Activated naive CD8-positive, alpha-beta T cell treated with anti-CD3 and anti-CD28 coated beads for 36 hours (primary cell): ENCODE data around the gene PLEKHM1. TPM values are rescaled to one million over a fixed set of nuclear protein-coding genes. Genes with fewer than 3 reads are reported as not detected.
"Not testable (repeated sequence)": the region's sequence is repeated elsewhere in the genome, so short reads cannot be mapped to it uniquely, and the experiment has no call there.

Experiments used
- DNase-seq: peaks from one replicate; pipeline ENCODE4 v3.0.0; 2021
- H3K27ac Mint-ChIP-seq: one replicate; pipeline ENCODE4 v1.8.0; 2022; ENCODE audit warnings: mild to moderate bottlenecking, moderate library complexity, mixed read lengths
- H3K27me3 Mint-ChIP-seq: one replicate; pipeline ENCODE4 v1.8.0; 2022; ENCODE audit warnings: mild to moderate bottlenecking, mixed read lengths
- H3K36me3 Mint-ChIP-seq: one replicate; pipeline ENCODE4 v1.8.0; 2021; ENCODE audit warnings: mild to moderate bottlenecking, mixed read lengths
- H3K4me1 Mint-ChIP-seq: one replicate; pipeline ENCODE4 v1.8.0; 2021; ENCODE audit warnings: mixed read lengths
- H3K4me3 Mint-ChIP-seq: one replicate; pipeline ENCODE4 v1.8.0; 2022; ENCODE audit warnings: mild to moderate bottlenecking, moderate library complexity, mixed read lengths
- H3K9me3 Mint-ChIP-seq: one replicate; pipeline ENCODE4 v1.8.0; 2022; ENCODE audit warnings: mixed read lengths
- total RNA-seq, 2 experiments: library from RNA; stranded (reverse); gene quantifications; one replicate each; pipeline ENCODE4 v1.2.3, GENCODE V29; 2021

Gene PLEKHM1
- total RNA-seq, 2 experiments from 2014 or later: 19.5 to 20.1 TPM

DNA sequence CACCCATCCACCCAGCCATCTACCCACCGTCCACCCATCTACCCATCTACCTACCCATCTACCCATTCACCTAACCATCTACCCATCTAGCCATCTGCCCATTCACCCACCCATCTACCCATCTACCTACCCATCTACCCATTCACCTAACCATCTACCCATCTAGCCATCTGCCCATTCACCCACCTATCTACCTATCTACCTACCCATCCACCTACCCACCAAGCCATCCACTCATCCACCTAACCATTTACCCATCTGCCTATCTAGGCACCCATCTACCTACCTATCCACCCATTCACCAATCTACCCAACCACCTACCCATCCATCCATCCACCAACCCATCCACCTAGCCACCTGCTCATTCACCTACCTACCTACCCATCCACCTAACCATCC, 41.3 kb downstream of the PLEKHM1 start:
- H3K27me3 Mint-ChIP-seq, H3K36me3 Mint-ChIP-seq, DNase-seq, H3K27ac Mint-ChIP-seq, H3K9me3 Mint-ChIP-seq, H3K4me3 Mint-ChIP-seq: not testable (repeated sequence)
- peaks cover 12% of the 10 kb centered on the region for H3K4me1 Mint-ChIP-seq

- not testable (repeated sequence) for H3K27me3 Mint-ChIP-seq, H3K36me3 Mint-ChIP-seq, H3K4me3 Mint-ChIP-seq, H3K9me3 Mint-ChIP-seq, H3K27ac Mint-ChIP-seq, DNase-seq
- peaks cover 12% of the 10 kb centered on the region for H3K4me1 Mint-ChIP-seq
These were observed 42.0 kb downstream of the PLEKHM1 start for GRCh38 chr17:45448483-45448882.

DNA sequence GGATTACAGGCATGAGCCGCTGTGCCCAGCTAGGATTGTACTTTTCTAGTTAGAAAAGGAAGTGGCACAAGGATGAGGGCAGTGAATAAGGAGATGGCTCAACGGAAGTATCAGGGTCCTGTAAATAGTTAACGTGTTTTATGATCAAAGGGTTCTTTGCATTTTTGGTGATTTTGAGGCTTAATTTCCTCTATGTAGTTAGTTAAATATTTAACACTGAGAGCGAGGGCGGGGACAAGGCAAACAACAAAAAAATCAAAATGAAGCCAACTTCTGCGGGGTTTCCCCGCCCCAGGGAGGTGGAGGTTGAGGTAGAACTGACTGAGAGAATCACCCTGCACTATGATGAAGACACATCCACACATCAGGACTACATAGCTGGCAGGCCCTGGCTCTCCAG, 42.5 kb downstream of the PLEKHM1 start:
- not testable (repeated sequence) for H3K27me3 Mint-ChIP-seq, H3K36me3 Mint-ChIP-seq, DNase-seq, H3K4me3 Mint-ChIP-seq, H3K27ac Mint-ChIP-seq, H3K9me3 Mint-ChIP-seq
- H3K4me1 Mint-ChIP-seq: peaks cover 12% of the 10 kb centered on the region

GRCh38 chr17:45447650-45448049, 42.9 kb downstream of the PLEKHM1 start:
- DNase-seq, H3K9me3 Mint-ChIP-seq, H3K36me3 Mint-ChIP-seq, H3K27ac Mint-ChIP-seq, H3K27me3 Mint-ChIP-seq, H3K4me3 Mint-ChIP-seq: not testable (repeated sequence)
- H3K4me1 Mint-ChIP-seq: peaks cover 12% of the 10 kb centered on the region

GRCh38 chr17:45446872-45447625, 43.5 kb downstream of the PLEKHM1 start:
- H3K27me3 Mint-ChIP-seq, H3K36me3 Mint-ChIP-seq, H3K27ac Mint-ChIP-seq, H3K4me3 Mint-ChIP-seq, H3K9me3 Mint-ChIP-seq, DNase-seq: not testable (repeated sequence)
- peaks cover 12% of the 10 kb centered on the region for H3K4me1 Mint-ChIP-seq

GRCh38 chr17:45445901-45446743, 44.4 kb downstream of the PLEKHM1 start:
- not testable (repeated sequence) for H3K9me3 Mint-ChIP-seq, H3K36me3 Mint-ChIP-seq, H3K27me3 Mint-ChIP-seq
- H3K4me3 Mint-ChIP-seq: peak overlapping the region; percentile 14
- H3K4me1 Mint-ChIP-seq: peaks cover 17% of the 10 kb centered on the region
- peak; percentile 50 for DNase-seq
- H3K27ac Mint-ChIP-seq: peak overlapping the region; percentile 67

DNA sequence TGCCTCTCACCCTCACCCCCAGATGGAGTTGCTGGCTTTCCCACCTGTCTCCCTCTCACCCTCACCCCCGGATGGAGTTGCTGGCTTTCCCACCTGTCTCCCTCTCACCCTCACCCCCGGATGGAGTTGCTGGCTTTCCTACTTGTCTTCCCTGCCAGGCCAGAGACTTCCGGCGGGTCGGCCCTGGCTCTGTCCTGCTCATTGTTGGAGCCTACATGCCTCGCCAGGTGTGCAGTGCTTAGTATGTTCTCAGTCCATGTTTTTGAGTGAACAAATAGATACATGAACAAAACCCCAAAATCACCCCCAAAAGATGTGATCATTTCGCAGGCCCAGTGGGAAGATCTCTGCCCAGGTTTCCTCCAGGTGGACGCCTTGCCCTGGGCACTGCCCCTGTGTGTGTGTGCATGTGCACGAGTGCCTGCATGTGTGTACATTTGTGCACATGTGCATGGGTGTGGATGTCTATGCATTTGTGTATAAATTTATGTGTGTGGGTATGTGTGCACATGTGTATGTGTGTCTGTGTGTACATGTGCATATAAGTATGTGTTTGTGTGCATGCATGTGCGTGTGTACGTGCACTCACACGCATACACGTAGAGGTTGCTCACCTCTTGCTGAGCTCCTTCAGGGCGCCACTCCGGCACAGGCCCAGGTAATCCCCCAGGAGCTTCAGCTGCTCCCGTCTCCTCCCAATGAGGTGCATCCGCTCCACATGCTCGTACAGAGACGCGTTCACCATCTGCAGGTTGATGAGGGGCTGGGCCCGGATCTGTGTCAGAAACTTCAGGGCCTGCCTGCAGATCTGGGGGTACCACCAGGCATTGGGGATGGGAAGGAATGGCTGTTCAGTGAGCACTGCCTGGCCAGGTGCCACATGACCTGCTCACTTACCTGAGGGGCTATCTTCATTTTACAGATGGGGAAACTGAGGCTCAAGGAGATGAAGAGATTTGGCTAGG, 45.4 kb downstream of the PLEKHM1 start:
- DNase-seq, H3K27me3 Mint-ChIP-seq, H3K36me3 Mint-ChIP-seq, H3K9me3 Mint-ChIP-seq, H3K27ac Mint-ChIP-seq, H3K4me3 Mint-ChIP-seq: not testable (repeated sequence)
- H3K4me1 Mint-ChIP-seq: peaks cover 26% of the 10 kb centered on the region

DNA sequence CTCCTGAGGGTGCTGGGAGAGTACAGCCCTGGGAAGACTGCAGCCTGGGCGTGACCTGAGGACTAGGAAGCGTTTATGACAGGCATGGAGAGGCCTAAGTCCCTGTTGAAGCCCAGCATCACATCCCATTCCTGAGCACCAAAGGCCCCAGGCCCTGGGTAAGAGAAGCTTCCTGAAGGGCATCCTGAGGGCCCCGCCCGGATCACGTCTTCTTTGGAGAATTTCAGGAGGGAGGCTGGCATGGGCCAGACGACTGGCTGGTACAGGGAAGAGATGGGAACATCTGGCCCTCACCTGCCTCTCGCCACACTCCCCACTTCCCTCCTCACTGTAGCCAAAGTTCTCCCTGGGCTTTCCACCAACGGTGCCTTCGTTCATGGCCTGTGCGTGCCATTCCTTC, 46.2 kb downstream of the PLEKHM1 start:
- H3K9me3 Mint-ChIP-seq: not testable (repeated sequence)

DNA sequence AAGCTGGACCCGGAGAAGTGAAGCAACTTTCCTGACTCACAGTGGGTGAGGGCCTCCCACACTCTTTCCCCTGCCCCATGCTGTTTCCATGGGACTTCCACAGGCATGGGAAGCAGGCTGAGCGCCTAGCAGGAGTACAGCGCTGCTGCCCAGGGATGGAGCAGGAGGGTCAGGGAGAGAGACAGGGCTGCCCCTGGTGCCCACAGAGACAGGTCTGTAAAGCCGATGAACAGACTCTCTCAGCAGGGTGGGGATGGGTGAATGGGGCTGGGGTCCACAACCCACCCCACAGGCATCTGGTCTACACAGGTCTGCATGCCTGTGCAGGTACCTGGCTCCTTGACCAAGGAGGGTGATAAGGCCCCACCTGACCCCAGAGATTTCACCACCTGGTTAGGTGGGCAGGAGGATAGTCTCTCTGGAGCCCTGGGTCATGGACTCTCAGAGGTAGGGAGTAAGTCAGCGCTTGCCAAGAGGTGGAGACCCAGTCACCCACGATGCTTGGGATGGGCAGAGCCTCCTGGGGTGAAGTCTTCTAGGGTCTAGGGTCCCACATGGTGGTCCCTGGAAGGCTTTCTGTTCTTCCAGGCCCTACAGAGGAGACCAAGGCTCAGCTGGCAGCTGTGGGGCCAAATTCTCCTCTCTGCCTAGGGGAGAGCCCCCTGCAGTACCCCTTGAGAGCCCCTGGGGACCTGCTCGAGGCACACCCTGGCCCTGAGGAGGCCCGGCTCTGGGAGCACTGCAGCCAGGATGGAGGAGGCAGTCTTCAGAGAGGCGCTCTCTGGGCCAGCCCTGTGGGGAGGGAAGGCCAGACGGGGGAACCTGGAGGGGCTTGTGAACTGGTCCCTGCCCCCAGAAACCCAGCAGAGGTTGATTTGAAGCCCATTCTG, 46.9 kb downstream of the PLEKHM1 start:
- H3K27ac Mint-ChIP-seq, H3K9me3 Mint-ChIP-seq, DNase-seq, H3K36me3 Mint-ChIP-seq, H3K27me3 Mint-ChIP-seq, H3K4me3 Mint-ChIP-seq: not testable (repeated sequence)
- peaks cover 28% of the 10 kb centered on the region for H3K4me1 Mint-ChIP-seq

More for the DNA sequence above, 46.2 kb downstream of the PLEKHM1 start:
- H3K4me1 Mint-ChIP-seq: peaks cover 28% of the 10 kb centered on the region
- not testable (repeated sequence) for H3K4me3 Mint-ChIP-seq, H3K27ac Mint-ChIP-seq, H3K27me3 Mint-ChIP-seq, H3K36me3 Mint-ChIP-seq, DNase-seq

GRCh38 chr17:45441526-45442310, 48.8 kb downstream of the PLEKHM1 start:
- Mint-ChIP-seq H3K36me3 (peaks cover 10% of the 10 kb centered on the region), H3K9me3 (no peaks in the 10 kb centered on the region), H3K27ac (no peak overlapping the region), H3K4me3 (no peak overlapping the region), H3K4me1 (peaks cover 24% of the 10 kb centered on the region), H3K27me3 (no peaks in the 10 kb centered on the region)
- no peak for DNase-seq

DNA sequence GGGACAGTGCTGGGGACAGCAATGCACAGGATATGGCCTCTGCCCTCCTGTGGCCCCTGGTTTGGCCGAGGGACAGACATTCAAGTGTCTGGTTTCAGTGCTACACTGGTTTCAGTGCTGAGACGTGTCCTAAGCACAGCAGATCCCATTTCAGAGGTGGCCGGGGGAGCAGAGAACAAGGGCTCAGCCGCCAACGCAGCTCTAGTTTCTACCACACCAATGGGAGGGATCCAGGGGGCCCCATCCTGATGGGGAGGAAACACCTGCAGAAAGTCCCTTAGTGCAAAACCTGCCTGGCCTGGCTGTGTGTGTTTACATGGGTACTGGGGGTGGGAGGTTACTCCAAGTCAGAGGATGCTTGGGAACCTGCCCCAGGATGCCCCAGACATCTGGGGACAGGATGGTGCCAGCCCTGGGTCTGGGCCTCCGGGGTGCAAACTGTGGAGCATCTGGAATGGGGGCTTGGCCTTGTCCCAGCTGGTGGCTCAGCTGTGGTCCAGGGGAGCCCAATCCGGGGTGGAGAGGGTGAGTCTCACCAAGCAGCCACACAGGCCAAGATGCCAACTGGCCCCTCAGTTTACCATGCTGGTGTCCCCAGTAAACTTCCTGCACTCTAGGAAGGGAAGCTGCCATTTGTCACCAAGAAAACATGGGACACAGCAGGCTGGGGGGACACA, 49.5 kb downstream of the PLEKHM1 start:
- Mint-ChIP-seq H3K36me3 (peaks cover 10% of the 10 kb centered on the region), H3K4me1 (peaks cover 20% of the 10 kb centered on the region)
- not testable (repeated sequence) for H3K9me3 Mint-ChIP-seq, H3K27me3 Mint-ChIP-seq, H3K27ac Mint-ChIP-seq, H3K4me3 Mint-ChIP-seq
- DNase-seq: peak; percentile 63

DNA sequence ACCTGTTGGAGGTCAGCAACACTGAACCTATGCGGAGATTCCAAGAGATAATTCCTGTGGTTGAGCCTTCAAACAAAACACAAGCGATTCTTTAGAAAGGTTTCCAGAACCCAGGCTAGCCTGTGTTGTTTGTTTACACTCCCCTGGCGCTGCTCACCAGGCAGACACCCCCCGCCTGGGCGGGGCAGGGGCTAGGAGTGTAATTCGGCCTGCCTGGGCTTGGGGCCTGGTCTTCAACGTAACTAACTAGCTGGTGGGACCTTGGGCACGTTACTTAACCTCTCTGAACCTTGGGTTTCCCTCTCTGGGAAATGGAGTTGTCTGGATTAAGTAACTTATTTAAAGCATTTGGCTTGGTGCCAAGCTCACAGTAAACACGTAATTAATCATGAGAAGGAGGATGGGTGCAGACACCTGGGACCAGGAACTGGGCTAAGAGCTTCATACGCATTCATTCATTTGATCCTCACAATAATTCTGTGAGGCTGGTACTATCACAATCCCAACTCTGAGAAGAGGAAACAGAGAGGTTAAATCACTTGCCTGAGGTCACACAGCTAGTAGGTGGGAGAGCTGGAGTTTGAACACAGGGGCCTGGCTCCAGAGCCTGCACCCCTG, 50.3 kb downstream of the PLEKHM1 start:
- H3K27ac Mint-ChIP-seq: no peak overlapping the region
- no peaks in the 10 kb centered on the region for H3K9me3 Mint-ChIP-seq
- H3K27me3 Mint-ChIP-seq: no peaks in the 10 kb centered on the region
- no peak overlapping the region for H3K4me3 Mint-ChIP-seq
- H3K36me3 Mint-ChIP-seq: peaks cover 8% of the 10 kb centered on the region
- DNase-seq: no peak
- peaks cover 17% of the 10 kb centered on the region for H3K4me1 Mint-ChIP-seq
